CD1c-positive myeloid dendritic cell (primary cell): Measurements from ENCODE around the gene CDC25B.

ENCODE experiments used
- DNase-seq: peaks from one replicate; pipeline ENCODE4 v3.0.0-alpha.2; 2016; ENCODE audit errors: extremely low spot score

The CDC25B gene

DNA sequence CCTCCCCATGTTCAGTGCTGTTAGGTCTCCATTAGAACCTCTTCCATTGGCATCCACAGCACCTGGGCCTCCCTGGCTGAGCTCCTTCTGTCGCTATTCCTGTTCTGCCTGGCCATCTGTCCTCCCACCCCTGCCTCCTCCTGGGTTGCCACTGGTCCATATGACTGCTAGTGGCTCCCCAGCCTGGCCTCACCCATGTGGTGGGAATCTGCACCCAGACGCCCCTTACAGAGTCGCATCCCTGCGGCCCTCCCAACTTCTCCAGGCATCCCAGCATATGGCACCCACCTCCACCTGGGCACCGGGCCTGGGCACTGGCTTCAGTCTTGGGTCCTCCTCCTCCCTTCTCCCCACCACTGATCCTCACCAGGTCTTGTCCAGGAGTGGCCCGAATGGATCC lies 7.7 kb downstream of the CDC25B start:
- no peak for DNase-seq

DNA sequence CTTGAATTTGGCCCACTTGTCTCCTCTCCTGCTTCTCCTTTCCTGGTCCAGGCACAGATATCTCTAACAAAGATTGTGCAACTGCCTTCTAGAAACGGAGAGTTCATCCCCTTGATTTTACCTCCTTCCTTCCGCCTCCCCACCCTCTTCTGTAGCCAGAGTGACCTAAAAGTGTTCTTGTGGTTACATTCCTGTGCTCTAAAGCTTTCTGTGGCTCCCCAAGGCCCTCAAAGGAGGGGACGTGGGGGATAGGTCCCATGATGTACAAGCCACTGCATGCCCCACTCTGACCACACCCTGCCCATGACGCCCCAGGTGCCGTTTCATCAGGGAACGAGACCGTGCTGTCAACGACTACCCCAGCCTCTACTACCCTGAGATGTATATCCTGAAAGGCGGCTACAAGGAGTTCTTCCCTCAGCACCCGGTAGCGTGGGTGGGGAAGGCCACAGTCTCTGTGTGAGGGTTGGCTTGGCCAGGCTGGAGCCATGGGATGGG lies 8.2 kb downstream of the CDC25B start:
- DNase-seq = no peak

DNA sequence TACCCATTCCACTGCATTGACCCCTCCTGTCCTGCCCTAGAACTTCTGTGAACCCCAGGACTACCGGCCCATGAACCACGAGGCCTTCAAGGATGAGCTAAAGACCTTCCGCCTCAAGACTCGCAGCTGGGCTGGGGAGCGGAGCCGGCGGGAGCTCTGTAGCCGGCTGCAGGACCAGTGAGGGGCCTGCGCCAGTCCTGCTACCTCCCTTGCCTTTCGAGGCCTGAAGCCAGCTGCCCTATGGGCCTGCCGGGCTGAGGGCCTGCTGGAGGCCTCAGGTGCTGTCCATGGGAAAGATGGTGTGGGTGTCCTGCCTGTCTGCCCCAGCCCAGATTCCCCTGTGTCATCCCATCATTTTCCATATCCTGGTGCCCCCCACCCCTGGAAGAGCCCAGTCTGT lies 8.7 kb downstream of the CDC25B start:
- DNase-seq = no peak

DNA sequence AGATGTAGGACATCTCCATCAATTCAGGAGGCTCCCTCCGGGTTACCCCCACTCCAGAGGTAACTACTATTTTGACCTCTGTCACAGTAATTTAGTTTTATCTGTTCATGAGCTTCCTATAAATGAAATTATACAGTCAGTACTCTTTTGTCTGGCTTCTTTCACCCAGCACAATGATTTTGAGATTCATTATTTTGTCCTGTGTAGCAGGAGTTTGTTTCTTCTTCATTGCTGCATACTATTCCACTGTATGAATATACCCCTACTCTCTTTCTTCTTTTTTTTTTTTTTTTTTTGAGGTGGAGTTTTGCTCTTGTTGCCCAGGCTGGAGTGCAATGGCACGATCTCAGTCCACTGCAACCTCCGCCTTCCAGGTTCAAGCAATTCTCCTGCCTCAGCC lies 12.4 kb downstream of the CDC25B start:
- no peak for DNase-seq

DNA sequence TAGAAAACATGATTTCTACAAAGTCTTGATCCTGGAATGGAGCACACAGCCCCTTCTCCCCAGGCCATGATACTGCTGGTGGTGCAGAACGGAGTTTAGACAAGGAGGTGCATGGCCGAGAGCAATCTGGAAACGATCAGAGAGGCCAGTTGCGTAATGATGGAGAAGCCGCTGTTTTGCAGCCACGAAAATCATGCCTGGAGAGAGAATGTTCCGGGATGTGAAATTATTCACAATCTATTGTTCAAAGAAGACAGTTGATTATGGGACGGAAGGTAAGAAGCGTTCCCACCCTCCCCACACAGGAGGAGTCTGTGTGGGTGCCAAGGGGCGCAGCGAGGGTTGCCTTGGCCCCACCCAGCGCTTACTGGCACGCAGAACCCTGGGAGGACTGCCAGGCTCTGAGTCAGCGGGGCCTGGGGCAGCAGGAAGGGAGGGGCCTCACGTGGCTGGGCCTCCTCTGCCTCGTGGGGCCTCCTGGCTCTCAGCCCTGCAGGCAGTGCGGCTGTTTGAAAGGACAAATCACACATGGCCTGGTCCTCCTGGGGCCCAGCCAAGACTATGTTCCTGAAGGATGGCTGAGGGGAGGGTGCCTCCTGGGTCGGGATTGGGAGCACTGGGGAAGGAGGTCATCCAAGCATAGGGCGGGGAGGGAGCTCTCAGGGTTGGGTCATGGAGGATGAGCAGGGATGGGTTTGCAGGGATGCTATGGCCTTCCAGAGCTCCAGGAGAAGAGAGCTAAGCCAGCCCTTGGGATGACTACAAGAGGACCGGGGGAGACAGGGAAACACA lies 15.6 kb downstream of the CDC25B start:
- DNase-seq = peak; percentile 95

DNA sequence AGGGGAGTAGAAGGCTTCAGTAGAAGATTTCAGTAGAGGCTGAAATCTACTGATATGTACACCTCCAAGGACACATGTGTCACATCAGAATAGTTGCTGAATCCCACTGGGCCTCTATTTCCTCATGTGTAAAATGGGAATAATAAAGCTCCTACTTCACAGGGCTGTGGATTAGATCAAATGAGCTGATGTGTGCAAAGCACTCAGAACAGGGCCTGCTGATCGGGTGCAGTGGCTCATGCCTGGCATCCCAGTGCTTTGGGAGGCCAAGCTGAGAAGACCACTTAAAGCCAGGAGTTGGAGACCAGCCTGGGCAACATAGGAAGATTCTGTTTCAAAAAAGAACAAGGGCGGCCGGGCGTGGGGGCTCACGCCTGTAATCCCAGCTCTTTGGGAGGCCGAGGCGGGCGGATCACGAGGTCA lies 16.2 kb downstream of the CDC25B start:
- no peak for DNase-seq

DNA sequence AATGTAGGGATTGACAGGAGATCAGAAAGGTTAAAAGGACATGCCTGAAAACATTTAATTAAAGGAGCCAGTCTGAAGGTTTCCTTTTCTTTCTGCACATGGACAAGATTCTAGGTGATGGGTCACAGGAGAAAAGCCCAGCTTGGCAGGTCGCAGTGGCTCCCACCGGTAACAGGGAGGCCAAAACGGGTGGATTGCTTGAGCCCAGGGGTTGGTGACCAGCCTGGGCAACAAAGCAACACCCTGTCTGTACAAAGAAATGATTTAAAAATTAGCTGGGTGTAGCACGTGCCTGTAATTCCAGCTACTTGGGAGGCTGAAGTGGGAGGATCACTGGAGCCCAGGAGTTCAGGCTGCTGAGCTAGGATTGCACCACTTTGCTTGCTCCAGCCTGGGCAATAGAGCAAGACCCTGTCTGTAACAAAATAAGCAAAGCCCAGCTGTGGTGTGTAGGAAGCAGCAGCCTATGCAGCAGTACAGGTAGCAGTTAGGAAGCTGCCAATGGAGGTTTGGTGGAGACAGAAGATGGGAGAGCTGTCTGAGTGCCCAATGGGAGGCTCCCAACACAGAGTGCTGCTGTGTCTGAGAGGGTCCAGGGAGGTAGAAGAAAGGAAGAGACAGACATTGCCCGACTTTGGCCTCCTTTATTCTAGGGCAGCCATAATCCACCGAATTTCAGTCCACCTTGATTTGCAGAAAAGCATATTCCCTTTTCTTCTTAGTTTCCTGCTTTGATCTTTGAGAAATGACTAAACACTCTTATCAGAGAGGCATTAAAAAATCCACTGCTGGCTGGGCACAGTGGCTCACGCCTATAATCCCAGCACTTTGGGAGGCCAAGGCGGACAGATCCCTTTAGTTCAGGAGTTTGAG lies 17.1 kb downstream of the CDC25B start:
- no peak for DNase-seq

DNA sequence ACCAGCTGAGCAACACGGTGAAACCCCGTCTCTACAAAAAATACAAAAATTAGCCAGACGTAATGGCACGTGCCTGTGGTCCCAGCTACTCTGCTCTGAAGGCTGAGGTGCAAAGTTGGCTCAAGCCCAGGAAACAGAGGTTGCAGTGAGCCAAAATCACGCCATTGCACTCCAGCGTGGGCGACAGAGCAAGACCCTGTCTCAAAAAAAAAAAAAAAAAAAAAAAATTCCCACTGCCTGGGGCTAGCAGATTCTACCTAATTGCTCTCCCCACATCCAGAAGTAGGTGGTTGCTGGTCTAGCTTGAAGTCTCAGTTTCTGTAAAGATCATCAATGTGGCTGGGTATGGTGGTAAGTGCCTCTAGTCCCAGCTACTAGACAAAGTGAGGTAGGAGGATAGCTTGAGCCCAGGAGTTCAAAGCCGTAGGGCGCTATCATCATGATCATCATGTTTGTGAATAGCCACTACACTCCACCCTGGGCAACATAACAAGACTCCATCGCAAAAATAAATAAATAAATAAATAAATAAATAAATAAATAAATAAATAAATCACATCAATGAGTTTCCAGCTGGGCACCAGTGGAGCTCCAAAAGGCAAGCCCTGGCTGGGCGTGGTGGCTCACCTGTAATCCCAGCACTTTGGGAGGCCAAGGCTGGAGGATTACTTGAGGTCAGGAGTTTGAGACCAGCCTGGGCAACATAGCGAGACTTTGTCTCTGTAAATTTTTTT lies 17.9 kb downstream of the CDC25B start:
- no peak for DNase-seq

DNA sequence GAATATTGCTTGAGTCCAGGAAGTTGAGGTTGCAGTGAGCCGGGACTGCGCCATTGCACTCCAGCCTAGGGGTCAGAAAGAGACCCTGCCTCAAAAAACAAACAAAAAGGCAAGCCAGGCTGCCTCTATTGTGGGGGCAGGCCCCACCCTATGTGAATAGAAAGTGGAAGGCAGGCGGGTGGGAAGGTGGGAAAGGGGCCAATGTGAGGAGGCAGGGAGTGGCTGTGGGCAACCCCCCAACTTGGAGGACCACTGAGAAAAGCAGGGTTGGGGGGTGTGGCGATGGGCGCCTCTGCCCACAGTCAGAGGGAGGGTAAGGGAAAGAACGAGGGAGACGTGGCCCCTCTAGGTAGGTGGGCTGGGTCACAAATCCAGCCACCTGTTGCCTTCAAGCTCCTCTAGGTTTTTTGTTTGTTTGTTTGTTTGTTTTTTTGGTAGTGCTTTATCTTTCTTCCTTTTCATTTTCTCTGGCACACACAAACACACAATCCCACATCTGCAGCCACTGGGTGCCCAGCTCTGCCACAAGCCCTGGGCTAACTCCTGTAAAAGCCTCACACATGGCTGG lies 18.9 kb downstream of the CDC25B start:
- DNase-seq = no peak

DNA sequence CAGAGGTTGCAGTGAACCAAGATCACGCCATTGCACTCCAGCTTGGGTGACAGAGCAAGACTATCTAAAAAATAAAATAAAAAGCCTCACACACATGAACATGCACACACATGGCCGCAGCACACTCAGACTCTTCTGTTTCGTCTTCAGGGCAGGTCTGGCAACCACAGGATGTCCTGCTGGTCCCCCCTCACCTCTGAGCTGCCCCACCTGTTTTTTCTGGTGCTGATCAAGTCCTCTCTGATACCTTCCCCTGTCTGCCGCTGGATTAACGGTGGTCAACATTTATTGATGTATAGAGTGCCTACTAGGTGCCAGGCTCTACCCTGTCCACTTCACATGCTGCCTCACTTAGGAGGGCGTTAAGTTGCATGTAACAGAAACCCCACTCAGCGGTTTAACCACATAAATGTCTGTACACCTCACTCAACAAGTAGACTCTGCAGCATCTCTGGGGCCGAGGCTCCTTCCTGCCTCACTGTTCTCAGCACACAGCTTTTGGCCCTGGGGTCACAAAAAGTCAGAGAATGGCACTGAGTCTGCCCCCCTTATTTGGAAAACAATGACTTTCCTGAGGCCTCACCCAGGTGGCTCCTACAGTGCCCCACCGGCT lies 19.7 kb downstream of the CDC25B start:
- no peak for DNase-seq

DNA sequence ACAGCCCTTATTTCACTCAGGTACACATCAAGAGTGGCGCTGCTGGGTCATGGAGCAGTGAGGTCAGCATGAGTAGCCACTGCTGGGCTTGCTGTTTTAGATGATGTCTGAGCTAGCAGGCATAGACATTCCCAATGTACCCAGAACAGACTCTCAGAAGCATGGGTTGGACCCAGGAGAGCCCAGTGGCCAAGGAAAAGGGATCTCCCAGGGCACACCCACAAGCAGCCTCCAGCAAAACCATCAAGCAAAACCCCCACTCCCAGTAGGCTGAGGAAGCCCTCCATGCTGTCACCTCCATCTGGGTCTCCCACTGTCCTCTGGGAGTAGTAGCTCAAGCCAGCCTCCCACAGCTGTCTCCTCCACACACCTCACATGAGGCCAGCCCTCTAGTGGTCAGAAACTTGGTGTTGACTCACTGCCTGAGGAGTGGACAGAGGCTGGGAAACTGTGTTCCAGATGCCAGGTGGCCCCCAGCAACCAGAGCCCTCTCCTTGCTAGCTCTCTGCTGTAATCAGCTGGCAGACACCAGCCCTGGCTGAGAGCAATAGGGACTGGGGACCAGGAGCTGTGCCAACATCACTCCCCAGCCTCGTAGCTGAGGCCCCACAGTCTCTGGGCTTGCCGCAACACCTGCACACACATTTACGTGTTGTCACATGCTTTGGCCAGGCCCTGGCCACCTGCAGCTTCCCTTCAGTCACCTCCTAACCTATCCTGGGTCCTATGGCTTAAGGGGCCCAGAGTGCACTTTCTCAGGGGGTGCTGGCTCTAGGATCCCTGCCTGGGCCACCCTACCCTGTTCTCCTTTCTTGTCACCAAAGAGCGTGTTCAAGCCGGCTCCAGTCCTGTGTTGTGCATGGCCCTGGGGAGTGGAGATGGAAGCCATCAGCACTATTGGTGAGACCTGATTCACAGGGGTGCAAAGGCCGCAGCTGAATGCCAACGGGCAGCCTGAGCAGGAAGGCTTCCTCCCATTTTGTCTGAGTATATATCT lies 22.3 kb downstream of the CDC25B start:
- peak; percentile 72 for DNase-seq

DNA sequence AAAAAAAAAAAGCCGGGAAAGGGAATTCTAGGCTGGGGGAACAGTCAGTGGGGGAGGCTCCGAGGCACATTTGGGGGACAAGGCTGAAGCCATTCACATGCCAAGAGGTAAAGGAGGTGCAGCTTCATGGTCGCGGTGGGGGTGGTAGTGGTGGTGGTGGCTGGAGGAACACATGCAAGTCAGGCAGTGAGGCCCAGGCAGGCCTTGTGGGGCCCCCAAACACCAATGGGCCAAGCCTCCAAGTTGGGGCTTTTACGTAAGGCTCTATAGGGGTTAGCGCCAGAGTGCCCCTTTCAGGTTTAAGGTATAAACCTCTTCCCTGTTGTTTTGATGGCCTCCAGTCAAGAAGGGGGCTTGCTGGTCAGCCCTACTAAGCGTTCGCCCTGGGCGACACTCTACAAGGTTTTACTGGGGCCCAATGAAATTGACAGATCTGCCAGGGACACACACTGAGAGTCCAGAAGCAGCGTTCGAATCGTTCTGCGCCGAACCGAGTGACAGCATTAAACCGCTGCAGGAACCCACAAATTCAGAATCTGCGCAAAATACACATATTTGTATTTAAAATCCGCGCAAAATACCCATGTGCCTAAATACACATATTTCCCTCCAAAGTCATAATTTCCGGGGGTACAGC lies 23.4 kb downstream of the CDC25B start:
- no peak for DNase-seq

DNA sequence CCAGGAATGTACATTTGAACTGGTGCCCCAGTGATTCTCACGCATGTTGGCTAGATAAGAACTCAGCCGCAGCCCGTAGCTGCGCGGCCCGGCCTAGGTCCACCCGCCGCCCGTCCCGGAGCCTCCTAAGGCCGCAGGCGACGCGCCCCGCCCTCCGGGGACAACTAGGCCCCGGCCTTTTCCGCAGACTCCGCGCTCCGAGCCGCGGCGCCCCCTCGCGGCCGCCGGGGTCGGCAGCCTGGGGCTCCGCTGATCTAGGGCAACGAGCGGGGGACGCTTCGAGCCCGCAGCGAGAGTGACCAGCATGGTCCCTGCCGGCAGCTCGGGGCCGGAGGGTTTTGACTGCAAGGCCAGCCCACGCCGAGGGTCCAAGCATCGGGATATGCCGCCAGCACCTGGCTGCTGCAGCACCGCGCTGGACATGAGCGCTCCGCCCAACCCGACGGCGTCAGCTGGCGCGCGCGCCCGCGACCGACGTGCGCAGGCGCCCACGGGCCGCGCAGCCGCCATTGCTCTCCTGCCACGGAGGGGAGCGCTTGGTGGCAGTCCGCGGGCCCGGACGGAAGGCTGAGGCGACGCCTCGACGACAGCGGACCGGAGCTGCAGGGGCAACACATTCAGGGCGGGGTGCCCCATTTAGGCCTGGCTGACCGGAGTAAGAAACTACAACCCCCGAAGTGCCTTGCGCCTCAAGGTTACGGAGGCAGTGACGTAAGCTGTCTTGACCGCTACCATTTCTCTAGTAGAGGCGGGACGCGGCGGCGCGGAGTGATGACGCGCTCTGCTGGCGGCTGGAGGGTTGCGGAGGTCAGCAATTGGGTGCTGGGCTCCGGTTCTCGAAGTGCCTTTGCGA lies 24.2 kb downstream of the CDC25B start, which contains the start of gene AP5S1:
AP5S1 (plus strand) TSS at position 500 of the 853 bp plus-strand sequence. CDS start 1,571 bp downstream, outside the sequence.
- peak; percentile 97 for DNase-seq

DNA sequence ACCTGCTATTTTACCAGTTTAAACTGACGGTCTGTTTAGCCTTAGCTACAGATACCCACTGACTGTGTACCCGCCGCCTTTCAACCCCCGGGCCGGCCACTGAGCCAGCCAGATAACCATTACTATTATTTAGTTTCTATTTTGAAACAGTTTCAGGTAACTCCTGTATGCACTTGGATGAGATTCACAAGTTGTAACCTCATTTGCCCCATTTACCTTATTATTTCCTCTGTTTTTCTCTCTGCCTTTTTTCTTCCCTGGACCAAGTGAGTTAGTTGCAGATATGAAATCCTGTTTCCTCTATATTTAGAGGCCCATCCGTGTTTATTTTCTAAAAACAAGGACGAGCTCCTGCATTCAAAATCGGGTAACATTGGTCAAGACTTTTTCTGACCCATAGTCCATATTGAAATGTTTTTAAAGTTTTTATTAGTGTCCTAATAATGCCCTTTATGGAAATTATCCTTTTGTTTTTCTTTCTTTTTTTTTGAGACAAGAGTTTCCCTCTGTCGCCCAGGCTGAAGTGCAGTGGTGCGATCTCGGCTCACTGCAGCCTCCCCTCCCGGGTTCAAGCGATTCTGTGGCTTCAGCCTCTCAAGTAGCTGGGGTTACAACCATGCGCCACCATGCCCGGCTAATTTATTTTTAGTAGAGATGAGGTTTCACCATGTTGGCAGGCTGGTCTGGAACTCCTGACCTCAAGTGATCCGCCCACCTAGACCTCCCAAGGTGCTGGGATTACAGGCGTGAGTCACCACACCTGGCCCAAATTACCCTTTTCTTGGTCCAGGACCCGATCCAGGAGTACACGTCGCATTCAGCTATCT lies 25.0 kb downstream of the CDC25B start:
- DNase-seq = no peak

DNA sequence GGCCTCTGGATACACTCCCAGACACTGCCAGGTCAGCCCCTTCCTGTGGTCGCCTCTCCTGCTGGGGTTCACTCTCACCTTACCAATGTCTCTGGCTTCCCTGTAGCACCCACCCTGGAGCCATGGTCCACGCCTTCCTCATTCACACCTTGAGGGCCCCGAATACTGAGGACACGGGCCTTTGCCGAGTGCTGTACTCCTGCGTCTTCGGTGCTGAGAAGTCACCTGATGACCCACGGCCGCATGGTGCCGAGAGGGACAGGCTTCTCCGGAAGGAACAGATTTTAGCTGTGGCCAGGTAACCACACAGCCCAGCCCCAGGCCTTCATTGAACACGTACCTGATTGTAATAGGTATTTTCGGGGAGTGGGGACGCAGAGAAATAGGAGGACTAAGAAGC lies 25.9 kb downstream of the CDC25B start:
- DNase-seq = no peak

DNA sequence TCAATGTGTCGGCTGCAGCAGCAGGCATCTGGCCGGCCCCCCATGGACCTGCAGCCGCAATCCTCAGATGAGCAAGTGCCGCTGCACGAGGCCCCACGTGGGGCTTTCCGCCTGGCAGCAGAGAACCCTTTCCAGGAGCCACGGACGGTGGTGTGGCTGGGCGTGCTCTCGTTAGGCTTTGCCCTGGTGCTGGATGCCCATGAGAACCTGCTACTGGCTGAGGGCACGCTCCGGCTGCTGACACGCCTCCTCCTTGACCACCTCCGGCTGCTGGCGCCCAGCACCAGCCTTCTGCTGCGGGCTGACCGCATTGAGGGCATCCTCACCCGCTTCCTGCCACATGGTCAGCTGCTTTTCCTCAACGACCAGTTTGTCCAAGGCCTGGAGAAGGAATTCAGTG lies 27.8 kb downstream of the CDC25B start:
- no peak for DNase-seq

DNA sequence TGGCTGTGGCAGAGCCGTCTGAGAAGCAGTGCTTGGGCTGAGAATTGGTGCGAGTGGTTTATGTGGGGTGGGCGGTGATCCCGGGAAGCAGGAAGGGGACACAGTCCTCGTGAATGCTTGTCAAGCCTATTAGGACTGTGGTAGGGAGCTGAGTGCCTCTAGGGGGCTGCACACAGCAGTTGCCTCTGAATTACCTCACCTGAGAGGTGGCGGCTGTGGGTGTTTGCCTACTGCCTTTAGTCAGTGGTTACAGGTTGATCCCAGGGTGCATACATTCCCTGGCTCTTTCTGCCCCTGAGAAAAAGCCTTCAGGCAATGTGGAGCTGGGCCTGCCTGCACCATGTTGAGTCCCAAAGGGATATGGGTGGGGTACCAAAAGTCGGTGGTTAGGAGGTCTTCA lies 29.4 kb downstream of the CDC25B start:
- no peak for DNase-seq

DNA sequence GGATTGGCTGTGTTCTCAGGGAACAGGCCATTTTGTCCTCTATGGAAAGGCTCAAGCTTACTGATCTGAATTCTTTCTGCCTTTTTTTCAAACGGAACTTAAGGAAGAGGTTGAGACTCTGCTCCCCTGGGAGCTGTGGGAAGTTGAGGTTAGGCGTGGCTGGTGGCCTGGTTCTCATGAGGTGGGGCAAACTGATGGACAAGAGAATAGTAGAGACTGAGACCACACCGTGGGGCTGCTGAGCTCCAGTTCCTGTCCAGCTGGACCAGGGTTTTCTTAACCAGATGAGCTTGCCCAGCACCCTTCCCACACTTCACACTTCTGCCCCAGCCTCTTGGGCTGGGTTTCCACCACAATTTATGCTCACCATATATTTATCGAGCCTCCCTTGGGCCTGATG lies 30.3 kb downstream of the CDC25B start:
- no peak for DNase-seq
